ENCODE measurements around the gene CAPG.

Gene CAPG

GRCh38 chr2:85398426-85399182 lies 11.6 kb downstream of the CAPG start:
- Histone ChIP-seq H3K27me3 (ENCODE audit: control insufficient read depth, insufficient read depth, low read length) (no peaks in the 10 kb centered on the region), H3K36me3 (ENCODE audit: control insufficient read depth, insufficient read depth, low read length) (peaks cover 49% of the 10 kb centered on the region), H3K9me3 (ENCODE audit: control insufficient read depth, insufficient read depth, low read length) (no peaks in the 10 kb centered on the region), H3K4me3 (ENCODE audit: low read depth, low read length) (no peak overlapping the region), H3K9ac (ENCODE audit: low read depth, low read length) (no peak overlapping the region), H3K4me1 (ENCODE audit: control insufficient read depth, insufficient read depth, low read length) (no peaks in the 10 kb centered on the region)

GRCh38 chr2:85397925-85398331 lies 12.2 kb downstream of the CAPG start:
- peaks cover 49% of the 10 kb centered on the region for H3K36me3 ChIP-seq (ENCODE audit: control insufficient read depth, insufficient read depth, low read length)
- no peak overlapping the region for H3K4me3 ChIP-seq (ENCODE audit: low read depth, low read length)
- no peaks in the 10 kb centered on the region for H3K27me3 ChIP-seq (ENCODE audit: control insufficient read depth, insufficient read depth, low read length)
- H3K9ac ChIP-seq (ENCODE audit: low read depth, low read length) = no peak overlapping the region
- H3K4me1 ChIP-seq (ENCODE audit: control insufficient read depth, insufficient read depth, low read length) = no peaks in the 10 kb centered on the region
- no peaks in the 10 kb centered on the region for H3K9me3 ChIP-seq (ENCODE audit: control insufficient read depth, insufficient read depth, low read length)

- peaks cover 47% of the 10 kb centered on the region for H3K36me3 ChIP-seq (ENCODE audit: control insufficient read depth, insufficient read depth, low read length)
- H3K4me1 ChIP-seq (ENCODE audit: control insufficient read depth, insufficient read depth, low read length) = no peaks in the 10 kb centered on the region
- H3K4me3 ChIP-seq (ENCODE audit: low read depth, low read length) = no peak overlapping the region
- H3K9me3 ChIP-seq (ENCODE audit: control insufficient read depth, insufficient read depth, low read length) = no peaks in the 10 kb centered on the region
- H3K9ac ChIP-seq (ENCODE audit: low read depth, low read length) = no peak overlapping the region
- H3K27me3 ChIP-seq (ENCODE audit: control insufficient read depth, insufficient read depth, low read length) = no peaks in the 10 kb centered on the region
These were observed 13.4 kb downstream of the CAPG start for GRCh38 chr2:85396531-85397470.

GRCh38 chr2:85395912-85396475 lies 14.2 kb downstream of the CAPG start:
- no peaks in the 10 kb centered on the region for H3K9me3 ChIP-seq (ENCODE audit: control insufficient read depth, insufficient read depth, low read length)
- no peaks in the 10 kb centered on the region for H3K4me1 ChIP-seq (ENCODE audit: control insufficient read depth, insufficient read depth, low read length)
- no peak overlapping the region for H3K4me3 ChIP-seq (ENCODE audit: low read depth, low read length)
- no peak overlapping the region for H3K9ac ChIP-seq (ENCODE audit: low read depth, low read length)
- H3K36me3 ChIP-seq (ENCODE audit: control insufficient read depth, insufficient read depth, low read length) = peaks cover 42% of the 10 kb centered on the region
- no peaks in the 10 kb centered on the region for H3K27me3 ChIP-seq (ENCODE audit: control insufficient read depth, insufficient read depth, low read length)

GRCh38 chr2:85394976-85395375 lies 15.2 kb downstream of the CAPG start:
- no peaks in the 10 kb centered on the region for H3K9me3 ChIP-seq (ENCODE audit: control insufficient read depth, insufficient read depth, low read length)
- H3K27me3 ChIP-seq (ENCODE audit: control insufficient read depth, insufficient read depth, low read length) = no peaks in the 10 kb centered on the region
- H3K9ac ChIP-seq (ENCODE audit: low read depth, low read length) = peak overlapping the region; percentile 47
- no peak overlapping the region for H3K4me3 ChIP-seq (ENCODE audit: low read depth, low read length)
- H3K4me1 ChIP-seq (ENCODE audit: control insufficient read depth, insufficient read depth, low read length) = no peaks in the 10 kb centered on the region
- H3K36me3 ChIP-seq (ENCODE audit: control insufficient read depth, insufficient read depth, low read length) = peaks cover 41% of the 10 kb centered on the region

- H3K27me3 ChIP-seq (ENCODE audit: control insufficient read depth, insufficient read depth, low read length) = no peaks in the 10 kb centered on the region
- no peaks in the 10 kb centered on the region for H3K4me1 ChIP-seq (ENCODE audit: control insufficient read depth, insufficient read depth, low read length)
- no peaks in the 10 kb centered on the region for H3K9me3 ChIP-seq (ENCODE audit: control insufficient read depth, insufficient read depth, low read length)
- H3K9ac ChIP-seq (ENCODE audit: low read depth, low read length) = no peak overlapping the region
- no peak overlapping the region for H3K4me3 ChIP-seq (ENCODE audit: low read depth, low read length)
- H3K36me3 ChIP-seq (ENCODE audit: control insufficient read depth, insufficient read depth, low read length) = peaks cover 38% of the 10 kb centered on the region
These were observed 15.9 kb downstream of the CAPG start for GRCh38 chr2:85394261-85394681.

GRCh38 chr2:85393836-85394235 lies 16.3 kb downstream of the CAPG start:
- Histone ChIP-seq H3K9ac (ENCODE audit: low read depth, low read length) (no peak overlapping the region), H3K4me1 (ENCODE audit: control insufficient read depth, insufficient read depth, low read length) (no peaks in the 10 kb centered on the region), H3K9me3 (ENCODE audit: control insufficient read depth, insufficient read depth, low read length) (no peaks in the 10 kb centered on the region), H3K36me3 (ENCODE audit: control insufficient read depth, insufficient read depth, low read length) (peaks cover 35% of the 10 kb centered on the region), H3K27me3 (ENCODE audit: control insufficient read depth, insufficient read depth, low read length) (no peaks in the 10 kb centered on the region), H3K4me3 (ENCODE audit: low read depth, low read length) (no peak overlapping the region)

GRCh38 chr2:85390941-85391669 lies 19.1 kb downstream of the CAPG start:
- no peak overlapping the region for H3K4me3 ChIP-seq (ENCODE audit: low read depth, low read length)
- H3K9ac ChIP-seq (ENCODE audit: low read depth, low read length) = no peak overlapping the region
- H3K4me1 ChIP-seq (ENCODE audit: control insufficient read depth, insufficient read depth, low read length) = no peaks in the 10 kb centered on the region
- no peaks in the 10 kb centered on the region for H3K27me3 ChIP-seq (ENCODE audit: control insufficient read depth, insufficient read depth, low read length)
- peaks cover 22% of the 10 kb centered on the region for H3K36me3 ChIP-seq (ENCODE audit: control insufficient read depth, insufficient read depth, low read length)
- H3K9me3 ChIP-seq (ENCODE audit: control insufficient read depth, insufficient read depth, low read length) = no peaks in the 10 kb centered on the region

GRCh38 chr2:85388878-85389538 lies 21.2 kb downstream of the CAPG start:
- no peaks in the 10 kb centered on the region for H3K9me3 ChIP-seq (ENCODE audit: control insufficient read depth, insufficient read depth, low read length)
- H3K36me3 ChIP-seq (ENCODE audit: control insufficient read depth, insufficient read depth, low read length) = peaks cover 10% of the 10 kb centered on the region
- H3K9ac ChIP-seq (ENCODE audit: low read depth, low read length) = no peak overlapping the region
- no peak overlapping the region for H3K4me3 ChIP-seq (ENCODE audit: low read depth, low read length)
- H3K4me1 ChIP-seq (ENCODE audit: control insufficient read depth, insufficient read depth, low read length) = no peaks in the 10 kb centered on the region
- H3K27me3 ChIP-seq (ENCODE audit: control insufficient read depth, insufficient read depth, low read length) = no peaks in the 10 kb centered on the region

- Histone ChIP-seq H3K4me1 (ENCODE audit: control insufficient read depth, insufficient read depth, low read length) (no peaks in the 10 kb centered on the region), H3K9ac (ENCODE audit: low read depth, low read length) (no peak overlapping the region), H3K4me3 (ENCODE audit: low read depth, low read length) (no peak overlapping the region), H3K36me3 (ENCODE audit: control insufficient read depth, insufficient read depth, low read length) (peaks cover 10% of the 10 kb centered on the region), H3K27me3 (ENCODE audit: control insufficient read depth, insufficient read depth, low read length) (no peaks in the 10 kb centered on the region), H3K9me3 (ENCODE audit: control insufficient read depth, insufficient read depth, low read length) (no peaks in the 10 kb centered on the region)
These were observed 22.4 kb downstream of the CAPG start for GRCh38 chr2:85387754-85388153.

- Histone ChIP-seq H3K27me3 (ENCODE audit: control insufficient read depth, insufficient read depth, low read length) (no peaks in the 10 kb centered on the region), H3K4me3 (ENCODE audit: low read depth, low read length) (no peak overlapping the region), H3K9ac (ENCODE audit: low read depth, low read length) (no peak overlapping the region), H3K36me3 (ENCODE audit: control insufficient read depth, insufficient read depth, low read length) (peaks cover 8% of the 10 kb centered on the region), H3K9me3 (ENCODE audit: control insufficient read depth, insufficient read depth, low read length) (no peaks in the 10 kb centered on the region), H3K4me1 (ENCODE audit: control insufficient read depth, insufficient read depth, low read length) (no peaks in the 10 kb centered on the region)
These were observed 24.4 kb downstream of the CAPG start for GRCh38 chr2:85385746-85386145.
